Spleen (tissue), 7 donors: Measurements from ENCODE around the gene TP63.

ENCODE experiments used
- CTCF ChIP-seq, 11 experiments: fragments of 200-600 bp in 7 of 11; fragments of 450-650 bp in 4 of 11; sonication (generic) in 4 of 11; IDR thresholded peaks in 8 of 11; conservative IDR thresholded peaks in 3 of 11; 1 replicate in 7 of 11; 2 replicates in 4 of 11; pipeline versions ENCODE4 v1.4.0 to v1.8.0; 2016 to 2021; ENCODE audit warnings: antibody characterized with exemption in 11 of 11, inconsistent platforms in 4 of 11, mild to moderate bottlenecking in 1 of 11
- POLR2A ChIP-seq, 3 donors: fragments of 450-650 bp; IDR thresholded peaks; one replicate each; pipeline ENCODE4 v1.5.1; 2017; ENCODE audit warnings: antibody characterized with exemption in 3 of 3, mild to moderate bottlenecking in 1 of 3
- POLR2AphosphoS5 ChIP-seq, 3 donors: sonication (generic); formaldehyde crosslinking; IDR thresholded peaks; one replicate each; pipeline ENCODE4 v1.5.1; 2017; ENCODE audit warnings: antibody characterized with exemption in 3 of 3
- donor health status: DM: no; HTN: no; CAD: no; lungs with moderate emphysema.
- donor health status: DM: no; HTN: no; CAD: no.
- donor health status: DM: no; HTN: no; CAD: no.

GRCh38 chr3:189921770-189922169 lies 290.6 kb downstream of the TP63 start:
- no peak for TF ChIP-seq POLR2AphosphoS5 (IDR thresholded peaks at IDR 0.05)
- TF ChIP-seq CTCF (IDR thresholded peaks at IDR 0.05 in 8 of 11, conservative IDR thresholded peaks at IDR 0.05 in 3 of 11), result no peak
- TF ChIP-seq POLR2A (IDR thresholded peaks at IDR 0.05), result no peak
